GM06990 (cell line): ENCODE data around the gene CBL.

Source experiments
- DNase-seq: peaks from one replicate; pipeline ENCODE4 v3.0.0-alpha.2; 2011; ENCODE audit not compliant: insufficient read length; ENCODE audit errors: extremely low read depth
- H3K27me3 ChIP-seq: replicated peaks from 2 replicates; pipeline ENCODE4 v1.6.0; 2011; ENCODE audit warnings: low read length; ENCODE audit not compliant: control insufficient read depth, insufficient read depth
- H3K36me3 ChIP-seq: 2 replicates; pipeline ENCODE4 v1.5.1; 2011; ENCODE audit warnings: low read length; ENCODE audit not compliant: control insufficient read depth, insufficient read depth
- H3K4me3 ChIP-seq: replicated peaks from 2 replicates; pipeline ENCODE4 v1.5.1; 2011; ENCODE audit warnings: low read depth, mild to moderate bottlenecking, control low read depth, low read length
- CTCF ChIP-seq: IDR thresholded peaks from 2 replicates; pipeline ENCODE4 v1.5.1; 2011; ENCODE audit warnings: low read length, control low read depth, mild to moderate bottlenecking, inconsistent platforms; ENCODE audit not compliant: insufficient read depth, poor library complexity, severe bottlenecking

Gene CBL

GRCh38 chr11:119205574-119206510, at the start of gene CBL:
Gene CBL, plus strand, starts transcription at chr11:119206339. Its CDS starts 79 bp downstream, at chr11:119206418.
- Histone ChIP-seq H3K4me3 (peak within 1 kb of the TSS; percentile 97), H3K27me3 (no peaks in the 10 kb centered on the region), H3K36me3 (no peaks in the 10 kb centered on the region; the same call in 1 of the 2 replicates)
- DNase-seq = peak; percentile 90
- peak; percentile 97 for TF ChIP-seq CTCF

DNA sequence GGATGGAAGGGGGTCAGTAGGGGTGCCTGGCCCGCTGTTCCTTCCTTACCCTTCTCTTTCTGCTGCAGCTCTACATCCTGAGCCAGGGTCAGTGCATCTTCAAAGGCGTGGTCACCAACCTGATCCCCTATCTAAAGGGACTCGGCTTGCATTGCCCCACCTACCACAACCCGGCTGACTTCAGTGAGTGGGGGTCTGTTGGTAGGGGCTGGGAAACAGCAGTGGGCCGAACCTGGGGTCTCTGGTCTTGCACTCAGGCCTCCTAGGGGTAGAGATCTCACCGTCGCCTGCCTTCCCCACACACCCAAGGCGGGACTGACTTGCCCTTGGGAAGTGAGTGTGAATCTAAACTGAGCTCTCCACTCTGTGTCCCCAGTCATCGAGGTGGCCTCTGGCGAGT, 49.6 kb upstream of the CBL start:
- Histone ChIP-seq H3K36me3 (no peaks in the 10 kb centered on the region), H3K27me3 (peaks cover 3% of the 10 kb centered on the region), H3K4me3 (no peak overlapping the region)
- no peak for DNase-seq
- TF ChIP-seq CTCF = no peak

DNA sequence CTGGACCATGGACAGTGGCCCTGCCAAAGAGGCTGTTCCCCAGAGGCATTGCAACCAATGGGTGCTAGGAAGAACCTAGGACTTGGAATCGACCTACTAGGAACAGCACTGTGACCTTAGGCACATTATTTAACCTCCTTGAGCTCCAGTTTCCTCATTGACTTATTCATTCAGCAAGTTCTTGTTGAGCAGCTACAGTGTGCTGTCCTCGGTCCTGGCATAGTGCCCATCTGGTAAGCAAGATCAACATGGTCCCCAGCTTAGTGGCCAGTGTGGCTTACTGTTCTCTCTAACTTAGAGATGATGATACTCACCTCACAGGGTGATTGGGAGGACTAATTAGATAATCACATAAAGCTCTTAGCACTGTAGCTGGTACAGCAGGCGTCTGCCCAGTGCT, 49.1 kb upstream of the CBL start:
- DNase-seq = no peak
- no peak for TF ChIP-seq CTCF

DNA sequence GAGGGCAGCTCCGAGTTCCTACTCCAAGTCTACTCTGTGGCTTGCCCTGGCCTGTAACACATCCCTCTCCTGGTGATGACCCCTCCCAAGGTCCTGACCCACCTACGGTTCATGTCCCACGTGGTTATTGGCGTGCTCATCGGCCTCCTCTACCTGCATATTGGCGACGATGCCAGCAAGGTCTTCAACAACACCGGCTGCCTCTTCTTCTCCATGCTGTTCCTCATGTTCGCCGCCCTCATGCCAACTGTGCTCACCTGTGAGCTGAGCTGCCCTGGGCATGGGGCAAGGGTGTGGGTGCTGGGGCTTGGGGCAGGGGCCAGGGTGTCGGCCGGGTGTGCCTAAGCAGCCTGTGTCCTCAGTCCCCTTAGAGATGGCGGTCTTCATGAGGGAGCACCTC, 47.7 kb upstream of the CBL start:
- Histone ChIP-seq H3K27me3 (peaks cover 3% of the 10 kb centered on the region; the same call in 1 of the 2 replicates), H3K4me3 (no peak overlapping the region), H3K36me3 (no peaks in the 10 kb centered on the region)
- DNase-seq = no peak
- TF ChIP-seq CTCF = no peak

More for the DNA sequence above, 49.1 kb upstream of the CBL start:
- Histone ChIP-seq H3K36me3 (no peaks in the 10 kb centered on the region), H3K27me3 (peaks cover 3% of the 10 kb centered on the region), H3K4me3 (no peak overlapping the region)

DNA sequence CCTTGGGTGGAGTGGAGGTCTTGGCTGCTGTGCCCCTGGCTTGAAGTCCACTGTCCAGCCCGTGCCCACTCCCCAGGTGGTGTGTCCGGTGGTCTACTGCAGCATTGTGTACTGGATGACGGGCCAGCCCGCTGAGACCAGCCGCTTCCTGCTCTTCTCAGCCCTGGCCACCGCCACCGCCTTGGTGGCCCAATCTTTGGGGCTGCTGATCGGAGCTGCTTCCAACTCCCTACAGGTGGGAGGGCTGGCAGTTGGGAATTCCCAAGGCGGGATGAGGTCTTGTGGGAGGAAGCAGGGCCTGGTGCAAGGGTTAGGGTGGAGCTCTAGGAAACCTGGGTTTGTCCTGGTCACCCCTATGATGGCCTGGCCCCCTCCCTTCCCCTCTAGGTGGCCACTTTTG, 46.0 kb upstream of the CBL start:
- TF ChIP-seq CTCF = no peak
- DNase-seq = no peak
- no peak overlapping the region for H3K4me3 ChIP-seq

DNA sequence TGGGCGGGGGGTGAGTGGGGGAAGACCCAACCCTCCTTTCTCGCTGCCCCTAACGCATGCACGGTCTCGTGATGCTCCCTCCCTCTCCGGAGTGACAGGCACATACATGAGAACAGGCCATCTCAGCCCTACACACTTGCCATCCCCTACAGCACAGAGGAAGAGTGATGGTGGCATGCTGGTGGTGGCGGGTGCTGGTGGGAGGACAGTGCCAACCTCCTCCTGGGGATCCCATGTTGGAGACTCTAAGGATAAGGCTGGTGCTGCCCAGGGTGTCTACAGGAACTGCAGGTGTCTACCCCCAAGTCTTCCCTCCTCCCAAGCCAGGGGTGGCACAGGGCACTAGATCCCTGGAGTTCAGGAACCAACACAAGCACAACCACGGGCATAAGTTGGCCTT, 44.3 kb upstream of the CBL start:
- Histone ChIP-seq H3K27me3 (no peaks in the 10 kb centered on the region; the same call in 1 of the 2 replicates), H3K4me3 (no peak overlapping the region), H3K36me3 (no peaks in the 10 kb centered on the region)
- no peak for TF ChIP-seq CTCF
- DNase-seq = no peak

More for the DNA sequence above, 46.0 kb upstream of the CBL start:
- Histone ChIP-seq H3K27me3 (no peaks in the 10 kb centered on the region; the same call in 1 of the 2 replicates), H3K36me3 (no peaks in the 10 kb centered on the region)
